ENCODE data around the gene UGT1A9.

The UGT1A9 gene

GRCh38 chr2:233758849-233759248, 87.2 kb downstream of the UGT1A9 start:
- DNase-seq (ENCODE audit: low read depth): no peak

GRCh38 chr2:233760043-233760442, 88.3 kb downstream of the UGT1A9 start, which contains the start of gene UGT1A1:
Gene UGT1A1 (plus strand): TSS chr2:233760270. CDS start chr2:233760288, 18 bp downstream.
- DNase-seq (ENCODE audit: low read depth): no peak

GRCh38 chr2:233761040-233761769, 89.5 kb downstream of the UGT1A9 start:
- no peak for DNase-seq (ENCODE audit: low read depth)

DNA sequence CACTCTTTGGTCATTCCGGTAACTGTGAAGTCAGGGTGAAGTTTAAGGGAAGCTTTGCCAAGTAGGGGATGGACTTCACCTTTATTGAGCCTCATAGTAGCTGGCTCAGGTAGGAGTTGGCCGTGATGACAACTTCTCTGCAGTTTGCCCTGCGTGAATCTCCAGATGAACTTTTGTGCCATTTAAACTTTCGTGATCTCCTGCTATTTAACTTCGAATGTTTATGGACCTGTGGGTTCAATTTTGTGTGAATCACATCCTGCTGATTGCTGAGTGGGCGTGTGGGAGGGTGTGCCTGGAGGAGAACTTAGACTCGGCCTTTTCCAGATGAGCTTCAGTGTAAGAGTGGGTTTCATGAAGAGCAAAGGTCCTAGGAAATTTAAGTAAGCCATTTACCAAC, 92.6 kb downstream of the UGT1A9 start:
- DNase-seq (ENCODE audit: low read depth): no peak

DNA sequence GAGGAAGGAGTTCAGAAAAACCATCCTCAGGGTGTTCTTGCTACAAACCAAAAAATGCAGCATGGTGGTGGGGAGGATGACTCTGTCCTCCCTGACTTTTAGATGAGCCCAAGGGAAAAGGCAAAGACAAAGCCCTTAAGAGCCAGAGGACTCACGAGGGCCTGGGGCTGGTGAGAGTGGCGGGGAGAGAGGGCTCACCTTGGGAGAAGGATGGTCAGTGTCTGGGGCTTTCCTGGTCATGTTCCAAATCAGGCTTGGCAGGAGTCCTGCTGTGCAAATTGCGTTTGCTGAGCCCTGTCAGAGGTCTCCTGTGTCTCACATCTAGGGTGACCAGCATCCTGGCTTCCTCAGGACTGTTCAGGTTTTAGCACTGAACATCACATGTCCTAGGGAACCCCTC, 93.1 kb downstream of the UGT1A9 start:
- DNase-seq (ENCODE audit: low read depth): no peak

GRCh38 chr2:233766416-233766815, 94.7 kb downstream of the UGT1A9 start:
- no peak for DNase-seq (ENCODE audit: low read depth)

DNA sequence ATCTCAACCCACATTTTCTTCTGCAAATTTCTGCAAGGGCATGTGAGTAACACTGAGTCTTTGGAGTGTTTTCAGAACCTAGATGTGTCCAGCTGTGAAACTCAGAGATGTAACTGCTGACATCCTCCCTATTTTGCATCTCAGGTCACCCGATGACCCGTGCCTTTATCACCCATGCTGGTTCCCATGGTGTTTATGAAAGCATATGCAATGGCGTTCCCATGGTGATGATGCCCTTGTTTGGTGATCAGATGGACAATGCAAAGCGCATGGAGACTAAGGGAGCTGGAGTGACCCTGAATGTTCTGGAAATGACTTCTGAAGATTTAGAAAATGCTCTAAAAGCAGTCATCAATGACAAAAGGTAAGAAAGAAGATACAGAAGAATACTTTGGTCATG, 96.4 kb downstream of the UGT1A9 start:
- no peak for DNase-seq (ENCODE audit: low read depth)

GRCh38 chr2:233769260-233769659, 97.6 kb downstream of the UGT1A9 start:
- DNase-seq (ENCODE audit: low read depth): no peak

DNA sequence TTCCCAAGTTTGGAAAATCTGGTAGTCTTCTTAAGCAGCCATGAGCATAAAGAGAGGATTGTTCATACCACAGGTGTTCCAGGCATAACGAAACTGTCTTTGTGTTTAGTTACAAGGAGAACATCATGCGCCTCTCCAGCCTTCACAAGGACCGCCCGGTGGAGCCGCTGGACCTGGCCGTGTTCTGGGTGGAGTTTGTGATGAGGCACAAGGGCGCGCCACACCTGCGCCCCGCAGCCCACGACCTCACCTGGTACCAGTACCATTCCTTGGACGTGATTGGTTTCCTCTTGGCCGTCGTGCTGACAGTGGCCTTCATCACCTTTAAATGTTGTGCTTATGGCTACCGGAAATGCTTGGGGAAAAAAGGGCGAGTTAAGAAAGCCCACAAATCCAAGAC, 100.5 kb downstream of the UGT1A9 start:
- DNase-seq (ENCODE audit: low read depth): no peak

- DNase-seq (ENCODE audit: low read depth): no peak
Measured at GRCh38 chr2:233772583-233772982, 100.9 kb downstream of the UGT1A9 start.

DNA sequence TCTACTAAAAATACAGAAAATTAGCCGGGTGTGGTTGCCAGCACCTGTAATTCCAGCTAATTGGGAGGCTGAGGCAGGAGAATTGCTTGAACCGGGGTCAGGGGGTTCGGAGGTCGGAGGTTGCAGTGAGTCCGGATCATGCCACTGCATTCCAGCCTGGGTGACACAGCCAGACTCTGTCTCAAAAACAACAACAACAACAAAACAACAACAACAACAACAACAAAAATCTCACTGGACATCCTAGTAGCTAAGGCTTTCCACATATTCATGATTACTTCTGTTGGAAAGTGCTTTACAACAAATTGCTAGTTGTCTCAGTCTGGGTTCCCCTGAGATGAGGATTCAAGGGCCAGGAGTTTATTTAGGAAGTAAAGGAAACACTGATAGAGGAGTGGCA, 102.2 kb downstream of the UGT1A9 start:
- no peak for DNase-seq (ENCODE audit: low read depth)

GRCh38 chr2:233775414-233775813, 103.7 kb downstream of the UGT1A9 start:
- no peak for DNase-seq (ENCODE audit: low read depth)

- DNase-seq (ENCODE audit: low read depth): no peak
Measured at GRCh38 chr2:233778030-233778429, 106.3 kb downstream of the UGT1A9 start, which contains the start of gene MROH2A. Gene MROH2A (plus strand): TSS chr2:233778330. CDS start chr2:233779359, 1,029 bp downstream.

DNA sequence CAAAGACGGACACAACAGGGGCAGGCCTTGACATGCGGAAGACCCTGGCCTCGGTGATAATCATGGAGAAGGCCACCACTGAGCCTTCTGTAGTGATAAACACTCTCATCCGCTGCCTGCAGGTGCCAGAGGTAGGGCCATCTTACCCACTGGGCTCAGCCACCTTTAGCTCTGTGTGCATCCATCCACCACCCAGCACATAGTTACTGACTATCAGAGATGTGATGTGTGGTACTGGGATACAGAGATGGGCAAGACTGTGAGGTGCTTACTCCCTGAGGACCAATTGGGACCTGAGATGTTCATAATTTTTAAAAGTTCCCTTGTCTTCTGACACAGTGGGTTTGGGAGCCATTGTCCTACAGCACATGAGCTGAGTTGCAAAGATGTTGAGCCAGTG, 108.0 kb downstream of the UGT1A9 start:
- no peak for DNase-seq (ENCODE audit: low read depth)

- no peak for DNase-seq (ENCODE audit: low read depth)
Measured at GRCh38 chr2:233780771-233781170, 109.1 kb downstream of the UGT1A9 start.

DNA sequence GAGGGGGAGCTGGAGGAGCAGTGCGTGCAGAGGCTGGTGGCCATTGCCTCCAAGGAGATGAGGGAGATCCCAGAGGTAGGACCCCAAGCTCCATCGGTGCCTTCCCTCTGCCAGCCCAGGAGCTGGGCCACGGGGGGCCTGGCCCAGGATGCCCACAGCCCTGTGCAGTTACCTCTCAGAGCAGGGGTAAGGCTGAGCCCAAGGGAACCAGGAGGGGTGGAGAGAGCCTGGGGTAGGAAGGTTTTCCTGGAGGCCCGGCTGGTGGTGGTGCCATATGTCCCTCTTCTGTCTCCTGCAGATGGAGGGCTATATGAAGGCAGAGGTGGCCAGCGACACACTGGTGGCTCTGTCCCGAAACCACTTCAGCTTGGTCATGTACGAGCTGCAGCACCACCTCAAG, 117.9 kb downstream of the UGT1A9 start:
- DNase-seq (ENCODE audit: low read depth): no peak

- DNase-seq (ENCODE audit: low read depth): no peak
Measured at GRCh38 chr2:233791151-233791882, 119.6 kb downstream of the UGT1A9 start.

- no peak for DNase-seq (ENCODE audit: low read depth)
Measured at GRCh38 chr2:233791883-233792329, 120.2 kb downstream of the UGT1A9 start.

GRCh38 chr2:233792720-233793119, 121.0 kb downstream of the UGT1A9 start:
- no peak for DNase-seq (ENCODE audit: low read depth)

DNA sequence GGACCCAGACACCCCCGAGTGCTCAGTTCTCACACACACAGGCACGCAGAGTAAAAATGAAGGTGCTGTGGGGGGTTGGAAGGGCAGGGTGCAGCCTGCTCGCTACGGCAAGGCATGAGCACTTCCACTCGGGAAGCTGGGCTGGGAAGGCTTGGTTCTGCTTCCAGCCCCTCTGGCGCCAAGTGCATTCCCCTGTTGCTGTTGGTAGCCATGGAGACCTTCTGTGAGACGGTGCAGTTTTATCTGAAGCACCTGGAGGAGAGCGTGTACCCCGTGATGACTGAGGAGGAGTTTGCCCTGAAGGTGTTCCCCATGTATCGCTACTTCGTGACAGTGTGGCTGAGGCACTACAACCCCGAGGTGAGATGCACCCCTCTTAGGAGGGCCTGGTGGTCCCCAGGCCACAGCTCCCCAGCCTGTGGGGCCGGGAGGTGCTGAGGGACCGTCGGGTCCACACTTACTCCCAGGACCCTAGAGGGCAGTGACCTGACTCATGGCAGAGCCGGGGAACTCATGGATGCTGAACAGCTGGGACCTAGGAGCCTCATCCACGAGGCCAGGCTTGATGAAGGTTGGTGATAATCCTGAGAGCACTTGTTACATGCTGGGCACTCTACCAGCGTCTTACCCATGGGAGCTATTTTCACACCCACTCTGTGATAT, 121.9 kb downstream of the UGT1A9 start:
- no peak for DNase-seq (ENCODE audit: low read depth)

GRCh38 chr2:233794128-233794658, 122.5 kb downstream of the UGT1A9 start:
- DNase-seq (ENCODE audit: low read depth): no peak

DNA sequence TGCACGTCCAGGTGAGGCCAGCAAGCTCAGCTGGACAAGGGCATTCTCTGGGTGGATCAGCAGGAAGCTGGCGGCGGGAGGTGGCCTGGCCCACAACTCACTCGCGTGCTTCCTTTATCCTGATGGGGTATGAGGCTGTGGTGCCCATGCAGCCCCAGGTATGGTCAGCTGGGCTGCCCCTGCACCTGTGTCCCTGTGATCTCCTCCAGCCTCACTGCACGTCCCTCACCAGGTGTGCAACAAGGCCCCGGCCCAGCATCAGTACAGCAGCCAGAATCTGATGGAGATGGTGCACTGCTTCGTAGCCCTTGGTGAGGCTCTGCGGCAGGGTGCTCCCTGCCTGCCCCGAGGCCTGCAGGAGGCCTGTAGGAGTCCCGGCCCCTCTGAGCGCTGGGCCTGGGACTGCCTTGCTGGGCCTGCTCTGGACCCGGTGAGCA, 124.1 kb downstream of the UGT1A9 start:
- no peak for DNase-seq (ENCODE audit: low read depth)

All from activated T-cell treated with anti-CD3 and anti-CD28 coated beads for 24 hours (primary cell).